Pons (tissue), 1 donor: Measurements from ENCODE around the gene LCN15.
A peak's percentile ranks its signal among the peaks of the same experiment; 100 is the strongest.

ENCODE experiments used
- DNase-seq: peaks from one replicate; pipeline ENCODE4 v3.0.0-alpha.2; 2016; ENCODE audit warnings: low spot score

Gene LCN15

GRCh38 chr9:136740971-136741882 lies 23.1 kb downstream of the LCN15 start:
- no peak for DNase-seq

- no peak for DNase-seq
Observed at GRCh38 chr9:136740491-136740890, 23.8 kb downstream of the LCN15 start.

- DNase-seq = no peak
Observed at GRCh38 chr9:136740069-136740468, 24.2 kb downstream of the LCN15 start.

GRCh38 chr9:136739509-136739908 lies 24.8 kb downstream of the LCN15 start:
- no peak for DNase-seq

GRCh38 chr9:136738960-136739359 lies 25.4 kb downstream of the LCN15 start:
- DNase-seq = no peak

- no peak for DNase-seq
Observed at GRCh38 chr9:136735812-136736480, 28.4 kb downstream of the LCN15 start.

- DNase-seq = no peak
Observed at GRCh38 chr9:136734837-136735496, 29.4 kb downstream of the LCN15 start.

- no peak for DNase-seq
Observed at GRCh38 chr9:136733611-136734010, 30.7 kb downstream of the LCN15 start.

- no peak for DNase-seq
Observed at GRCh38 chr9:136732444-136733178, 31.7 kb downstream of the LCN15 start.

- DNase-seq = no peak
Observed at GRCh38 chr9:136729926-136730325, 34.4 kb downstream of the LCN15 start.

GRCh38 chr9:136729144-136729543 lies 35.2 kb downstream of the LCN15 start:
- no peak for DNase-seq

GRCh38 chr9:136728548-136729123 lies 35.7 kb downstream of the LCN15 start:
- DNase-seq = no peak

- peak; percentile 64 for DNase-seq
Observed at GRCh38 chr9:136728080-136728547, 36.2 kb downstream of the LCN15 start.

- no peak for DNase-seq
Observed at GRCh38 chr9:136726631-136727191, 37.6 kb downstream of the LCN15 start.

GRCh38 chr9:136726118-136726517 lies 38.2 kb downstream of the LCN15 start:
- no peak for DNase-seq

- DNase-seq = no peak
Observed at GRCh38 chr9:136725612-136726011, 38.7 kb downstream of the LCN15 start.

- no peak for DNase-seq
Observed at GRCh38 chr9:136724772-136725171, 39.5 kb downstream of the LCN15 start.

- DNase-seq = no peak
Observed at GRCh38 chr9:136723989-136724388, 40.3 kb downstream of the LCN15 start.

GRCh38 chr9:136723362-136723976 lies 40.8 kb downstream of the LCN15 start:
- DNase-seq = no peak

GRCh38 chr9:136722969-136723356 lies 41.4 kb downstream of the LCN15 start:
- DNase-seq = no peak
